K562 (cell line): Measurements from ENCODE around the gene THAP11. TPM values are rescaled to one million over a fixed set of nuclear protein-coding genes. Genes with fewer than 3 reads are reported as not detected.

ENCODE experiments used
- ATAC-seq: fragments of 200-7000 bp; cut with Tn5 transposase; 3 replicates; pipeline ENCODE4 v1.9.1; 2020; ENCODE audit warnings: moderate library complexity
- BruUV-seq: library from RNA; stranded (reverse); fragments of 400-500 nt; replicated peaks from 2 replicates; lab custom pipeline; 2021; lab: Mats Ljungman, UMichigan
- CTCF ChIA-PET: fragments of 300-600 bp; formaldehyde crosslinking; extraction: SDS; loops from one replicate; lab custom pipeline; 2021; ENCODE audit warnings: low intra/inter-chr PET ratio; lab: Yijun Ruan, JAX
- POLR2A ChIA-PET: fragments of 300-600, 350-650 bp; sonication (Branson Sonifier 250); formaldehyde crosslinking; extraction: SDS; loops from one replicate; lab custom pipeline; 2021; ENCODE audit warnings: antibody characterized with exemption, inconsistent platforms; lab: Yijun Ruan, JAX
- DNase-seq, 4 experiments: peaks; one replicate each; pipeline versions ENCODE4 v3.0.0 to v3.0.0-alpha.2; 2011 to 2018; ENCODE audit warnings: low spot score in 3 of 4, mixed read lengths in 3 of 4; ENCODE audit errors: extremely low read depth in 1 of 4
- FAIRE-seq: peaks from 2 replicates; lab custom pipeline; 2011; peaks lifted over from hg19 to GRCh38; lab: Jason Lieb, UNC
- H2AFZ ChIP-seq: 2 replicates; pipeline ENCODE4 v1.6.0; 2011; ENCODE audit warnings: low read depth, low read length, control low read depth, inconsistent platforms
- H3K27ac ChIP-seq: fragments of 200-600 bp; 3 replicates; pipeline ENCODE4 v1.8.0; 2011; ENCODE audit warnings: low read depth, mild to moderate bottlenecking, control low read depth, inconsistent platforms, low read length, moderate library complexity, mixed read lengths; ENCODE audit errors: extremely low read depth
- H3K27me3 ChIP-seq, 2 experiments: fragments of 300-600 bp in 1 of 2; 2 replicates in 1 of 2; 3 replicates in 1 of 2; pipeline versions ENCODE4 v1.6.0 to v1.8.0; 2011; ENCODE audit warnings: inconsistent platforms in 2 of 2, low read length in 2 of 2, mild to moderate bottlenecking in 1 of 2, mixed read lengths in 1 of 2, moderate library complexity in 1 of 2; ENCODE audit not compliant: control insufficient read depth in 2 of 2, insufficient read depth in 2 of 2
- H3K36me3 ChIP-seq: fragments of 300-600 bp; 3 replicates; pipeline ENCODE4 v1.8.0; 2011; ENCODE audit warnings: mild to moderate bottlenecking, low read length, inconsistent platforms; ENCODE audit not compliant: control insufficient read depth, insufficient read depth
- H3K4me1 ChIP-seq, 2 experiments: fragments of 200-600 bp in 1 of 2; replicated peaks in 1 of 2; 2 replicates in 1 of 2; 3 replicates in 1 of 2; pipeline versions ENCODE4 v1.5.1 to v1.8.0; 2011; ENCODE audit warnings: inconsistent platforms in 2 of 2, low read length in 2 of 2, mild to moderate bottlenecking in 1 of 2, mixed read lengths in 1 of 2, moderate library complexity in 1 of 2; ENCODE audit not compliant: control insufficient read depth in 2 of 2, insufficient read depth in 2 of 2
- H3K4me2 ChIP-seq: 2 replicates; pipeline ENCODE4 v1.6.1; 2011; ENCODE audit warnings: low read length, control low read depth, inconsistent platforms, mixed read lengths; ENCODE audit not compliant: insufficient read depth
- H3K4me3 ChIP-seq: fragments of 200-600 bp; sonication (generic), shearing (Covaris generic); 2 replicates; pipeline ENCODE4 v1.5.1; 2016; ENCODE audit warnings: control low read depth, inconsistent platforms
- H3K79me2 ChIP-seq: fragments of 200-600 bp; 3 replicates; pipeline ENCODE4 v1.8.0; 2011; ENCODE audit warnings: low read length, inconsistent platforms; ENCODE audit not compliant: control insufficient read depth, insufficient read depth
- H3K9ac ChIP-seq, 2 experiments: 2 replicates each; pipeline versions ENCODE4 v1.6.0 to v1.6.1; 2011; ENCODE audit warnings: low read depth in 2 of 2, low read length in 2 of 2, control low read depth in 1 of 2, inconsistent platforms in 1 of 2, mild to moderate bottlenecking in 1 of 2, mixed read lengths in 1 of 2; ENCODE audit not compliant: insufficient read depth in 1 of 2
- H3K9me1 ChIP-seq: one replicate; pipeline ENCODE4 v1.6.0; 2011; ENCODE audit warnings: inconsistent platforms, mild to moderate bottlenecking, low read length, moderate library complexity; ENCODE audit not compliant: control insufficient read depth, insufficient read depth
- H3K9me3 ChIP-seq: replicated peaks from 2 replicates; pipeline ENCODE4 v1.5.1; 2011; ENCODE audit warnings: low read depth, low read length, inconsistent platforms; ENCODE audit not compliant: control insufficient read depth, insufficient read depth
- H4K20me1 ChIP-seq: replicated peaks from 2 replicates; pipeline ENCODE4 v1.6.1; 2011; ENCODE audit warnings: low read length, inconsistent platforms, mixed read lengths; ENCODE audit not compliant: control insufficient read depth, insufficient read depth
- CBX3 ChIP-seq, 2 experiments: IDR thresholded peaks; 1 replicate in 1 of 2; 2 replicates in 1 of 2; pipeline ENCODE4 v1.6.1; 2012; ENCODE audit warnings: inconsistent platforms in 2 of 2, low read length in 2 of 2, borderline replicate concordance in 1 of 2, control low read depth in 1 of 2
- FOSL1 ChIP-seq: fragments of 200-800 bp; sonication (Bioruptor generic); conservative IDR thresholded peaks from 2 replicates; pipeline ENCODE4 v1.6.1; 2016; ENCODE audit warnings: missing genetic modification characterization, missing compliant biosample characterization
- FOXA3 ChIP-seq, 2 experiments: fragments of 450-650 bp in 1 of 2; sonication (generic) in 1 of 2; formaldehyde crosslinking; IDR thresholded peaks in 1 of 2; conservative IDR thresholded peaks in 1 of 2; 2 replicates each; pipeline versions ENCODE4 v1.4.0 to v1.8.0; 2020 to 2022; ENCODE audit warnings: mild to moderate bottlenecking in 2 of 2, missing genetic modification reagents in 1 of 2
- FOXP4 ChIP-seq: sonication (generic); formaldehyde crosslinking; IDR thresholded peaks from 2 replicates; pipeline ENCODE4 v1.8.0; 2022; ENCODE audit warnings: mild to moderate bottlenecking, missing genetic modification reagents, borderline replicate concordance
- MLLT1 ChIP-seq, 2 experiments: fragments of 450-650 bp; IDR thresholded peaks; 2 replicates each; pipeline ENCODE4 v1.6.1; 2016
- MTF1 ChIP-seq: fragments of 250-450 bp; sonication (Bioruptor Pico); IDR thresholded peaks from 2 replicates; pipeline ENCODE4 v1.9.0; 2021; ENCODE audit warnings: moderate library complexity, mild to moderate bottlenecking, inconsistent platforms, borderline replicate concordance
- RBBP5 ChIP-seq: fragments of 200-600 bp; sonication (generic); IDR thresholded peaks from 2 replicates; pipeline ENCODE4 v1.6.1; 2012; ENCODE audit warnings: borderline replicate concordance, mild to moderate bottlenecking, low read length, control low read depth, inconsistent platforms; ENCODE audit not compliant: insufficient read depth, poor library complexity, severe bottlenecking
- TAF15 ChIP-seq: fragments of 200-400 bp; formaldehyde crosslinking; IDR thresholded peaks from 2 replicates; pipeline ENCODE4 v1.6.1; 2017; ENCODE audit warnings: mild to moderate bottlenecking, low read depth, low read length, moderate library complexity
- XRCC5 ChIP-seq: fragments of 200-400 bp; formaldehyde crosslinking; IDR thresholded peaks from 2 replicates; pipeline ENCODE4 v1.6.1; 2017; ENCODE audit warnings: low read depth, mild to moderate bottlenecking, low read length
- ZNF277 ChIP-seq: fragments of 250-450 bp; sonication (Bioruptor Pico); IDR thresholded peaks from 2 replicates; pipeline ENCODE4 v1.8.0; 2022; ENCODE audit warnings: inconsistent platforms, mild to moderate bottlenecking, moderate library complexity, borderline replicate concordance
- WGBS: fragments of 100-300 bp; shearing (Covaris generic); methylation state at CpG from one replicate; pipeline ENCODE4 v1.1.6; 2016; ENCODE audit warnings: low coverage, mixed read lengths; ENCODE audit not compliant: insufficient coverage; ENCODE audit errors: missing lambda C conversion rate; 5-methylcytosine and 5-hydroxymethylcytosine counted together
- in situ Hi-C: fragments of 300-500 bp; cut with MboI; formaldehyde crosslinking; loops from 4 replicates; pipeline ENCODE4 v1.15.0; 2018; ENCODE audit warnings: inconsistent platforms, mixed read lengths
- intact Hi-C: fragments of 100-400 bp; cut with micrococcal nuclease; formaldehyde crosslinking; loops from 2 replicates; pipeline ENCODE4 v1.14.2; 2022
- polyA plus RNA-seq, 8 experiments: library from polyadenylated mRNA; depleted of rRNA in 4 of 8; stranded (reverse) in 5 of 8; unstranded in 3 of 8; fragments of >200 nt; fragmentation: Nextera tagmentation in 2 of 8; fragmentation: Illumina TruSeq in 1 of 8; extraction: Ambion mirVana in 2 of 8; extraction: Trizol in 1 of 8; gene quantifications; 2 replicates each; pipeline versions ENCODE4 v1.2.1 to v1.2.3, GENCODE V29; 2011 to 2014; ENCODE audit warnings: inconsistent platforms in 1 of 8, missing spikeins in 1 of 8
- total RNA-seq, 7 experiments: library from RNA; depleted of rRNA in 6 of 7; stranded (reverse); fragments of >200 nt in 6 of 7; fragmentation: Illumina TruSeq in 2 of 7; extraction: Trizol in 2 of 7; gene quantifications; 2 replicates each; pipeline versions ENCODE4 v1.2.1 to v1.2.3, GENCODE V29; 2011 to 2021; ENCODE audit warnings: low replicate concordance in 1 of 7
- TF ChIP-seq, protein P1 (sequence below): IDR thresholded peaks from 3 replicates; pipeline ENCODE4 v1.6.1; 2011; ENCODE audit warnings: borderline replicate concordance, mild to moderate bottlenecking; ENCODE audit not compliant: insufficient read length, insufficient read depth

The THAP11 gene
- total and polyA plus RNA-seq, 9 of the 15 experiments (the other 6 are each of a cell fraction or from before 2014, with no cell fraction given) = 2.4 to 31.6 (median 21.4) TPM

DNA sequence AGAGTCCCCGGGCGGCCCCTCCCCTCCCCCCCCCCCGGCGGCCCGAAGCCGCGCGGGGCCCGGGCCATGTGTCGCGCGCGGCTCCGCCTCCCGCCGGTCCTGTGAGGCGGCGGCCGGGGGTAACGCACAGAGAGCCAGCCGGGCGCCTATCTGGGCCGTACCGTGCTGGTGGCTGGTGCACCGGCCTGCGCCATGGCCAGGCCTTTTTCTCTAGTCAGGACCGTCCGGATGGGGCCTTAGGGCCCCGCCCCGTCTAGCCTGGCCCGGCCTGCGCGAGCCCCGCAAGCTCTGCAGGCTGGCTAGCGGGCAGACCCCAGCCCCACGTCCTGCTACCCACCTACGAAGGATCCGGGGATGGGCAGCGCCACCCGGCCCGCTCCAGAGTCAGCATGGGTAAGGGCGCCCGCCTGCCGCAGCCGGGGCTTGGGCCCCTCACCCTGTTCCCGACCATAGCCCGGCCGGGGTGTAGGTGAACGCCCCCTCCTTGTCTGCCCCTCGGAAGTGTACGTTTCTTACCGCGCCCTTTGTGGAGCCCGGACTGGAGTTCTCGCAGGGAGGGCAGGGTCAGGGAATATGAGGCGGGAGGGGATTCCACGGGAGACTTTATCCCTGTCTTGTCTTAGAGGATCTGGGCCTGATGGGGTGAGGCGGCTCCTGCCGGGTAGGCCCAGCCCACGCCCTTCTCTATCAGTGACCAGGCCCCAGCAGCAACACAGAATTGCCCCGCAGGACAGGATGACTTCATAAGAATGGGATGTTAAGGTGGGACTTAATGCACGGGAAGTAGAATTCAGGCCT is 5.1 kb downstream of the THAP11 start, which contains the start of gene CENPT:
Gene CENPT (minus strand): TSS at position 630 of the 798 bp plus-strand sequence. CDS start 13,834 bp downstream, outside the sequence.
- H3K27me3 ChIP-seq = no peaks in the 10 kb centered on the region
- CTCF ChIA-PET = no interaction called here
- H3K9me3 ChIP-seq = no peaks in the 10 kb centered on the region
- intact Hi-C loops (loop anchor here (2.0 kb wide), 1 partner anchor 46 kb away; the partner anchor contains the start of gene PSKH1), in situ Hi-C loops (no loop called here)
- peak within 1 kb of the TSS; percentile 81 for H2AFZ ChIP-seq
- BruUV-seq = no TSS peak
- H3K4me1 ChIP-seq = peaks cover 30 to 45% of the 10 kb centered on the region in 2 experiments
- H3K9ac ChIP-seq = peak within 1 kb of the TSS; percentile 94
- ATAC-seq (peak; percentile 76), FAIRE-seq (peak; percentile 80), DNase-seq (peak; percentile 76 to 85 (median 80))
- H3K4me3 ChIP-seq = peak within 1 kb of the TSS; percentile 99
- POLR2A ChIA-PET = interaction anchor here (0.7 to 2.2 kb wide), 2 partner anchors 10 to 142 kb away, joined by 3 to 10 read pairs; no protein-coding TSS in a partner anchor
- peak within 1 kb of the TSS; percentile 77 for H3K27ac ChIP-seq
- H3K4me2 ChIP-seq = peak within 1 kb of the TSS; percentile 84
- peaks cover 5% of the 10 kb centered on the region for H3K9me1 ChIP-seq
- WGBS = 2% methylated on average over 35 of the region's 62 CpGs
- H4K20me1 ChIP-seq = no peaks in the 10 kb centered on the region; the same call in 1 of the 2 replicates
- peaks cover 92% of the 10 kb centered on the region for H3K79me2 ChIP-seq
- peaks cover 33% of the 10 kb centered on the region for H3K36me3 ChIP-seq
- TF ChIP-seq XRCC5 (no peak), FOSL1 (tag) (peak; percentile 21; the same call in 1 of the 2 replicates), CBX3 (IDR thresholded peaks at IDR 0.05; ENCODE audit: borderline replicate concordance in 1 of 2, low read length in 2 of 2) (no peak), FOXA3 (CRISPR knock-in tag; conservative IDR thresholded peaks at IDR 0.05 in 1 of 2, IDR thresholded peaks at IDR 0.05 in 1 of 2) (no peak), TAF15 (no peak), RBBP5 (peak; percentile 17), FOXP4 (peak; percentile 91), ZNF277 (CRISPR knock-in tag) (no peak), MLLT1 (IDR thresholded peaks at IDR 0.05) (no peak), MTF1 (CRISPR knock-in tag) (no peak)
- TF ChIP-seq, protein P1, sequence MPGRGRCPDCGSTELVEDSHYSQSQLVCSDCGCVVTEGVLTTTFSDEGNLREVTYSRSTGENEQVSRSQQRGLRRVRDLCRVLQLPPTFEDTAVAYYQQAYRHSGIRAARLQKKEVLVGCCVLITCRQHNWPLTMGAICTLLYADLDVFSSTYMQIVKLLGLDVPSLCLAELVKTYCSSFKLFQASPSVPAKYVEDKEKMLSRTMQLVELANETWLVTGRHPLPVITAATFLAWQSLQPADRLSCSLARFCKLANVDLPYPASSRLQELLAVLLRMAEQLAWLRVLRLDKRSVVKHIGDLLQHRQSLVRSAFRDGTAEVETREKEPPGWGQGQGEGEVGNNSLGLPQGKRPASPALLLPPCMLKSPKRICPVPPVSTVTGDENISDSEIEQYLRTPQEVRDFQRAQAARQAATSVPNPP = no peak
